Measurements from ENCODE around the gene PRDM15. TPM values are rescaled to one million over a fixed set of nuclear protein-coding genes. Genes with fewer than 3 reads are reported as not detected.

Gene PRDM15
- total RNA-seq, 4 donors from 2014 or later: 7.6 to 27.5 (median 12.9) TPM

GRCh38 chr21:41846033-41846317, 33.2 kb downstream of the PRDM15 start:
- no peak for TF ChIP-seq POLR2AphosphoS5 (IDR thresholded peaks at IDR 0.05)
- no peak for TF ChIP-seq POLR2A (IDR thresholded peaks at IDR 0.05)
- TF ChIP-seq EP300 (IDR thresholded peaks at IDR 0.05): no peak
- no peak for TF ChIP-seq CTCF (IDR thresholded peaks at IDR 0.05)
- 77% methylated on average over 6 of the region's 6 CpGs for whole genome bisulfite sequencing
- Histone ChIP-seq H3K27ac (no peak overlapping the region), H3K4me1 (no peaks in the 10 kb centered on the region), H3K27me3 (no peaks in the 10 kb centered on the region), H3K36me3 (peaks cover 26% of the 10 kb centered on the region), H3K9me3 (peaks cover 10% of the 10 kb centered on the region), H3K4me3 (no peak overlapping the region)
- no peak for DNase-seq (ENCODE audit: low spot score in 2 of 2)

GRCh38 chr21:41845310-41846032, 33.7 kb downstream of the PRDM15 start:
- H3K27ac ChIP-seq: no peak overlapping the region
- no peak for TF ChIP-seq POLR2A (IDR thresholded peaks at IDR 0.05)
- TF ChIP-seq POLR2AphosphoS5 (IDR thresholded peaks at IDR 0.05): no peak
- no peak for TF ChIP-seq CTCF (IDR thresholded peaks at IDR 0.05)
- H3K9me3 ChIP-seq: peaks cover 11% of the 10 kb centered on the region
- H3K4me1 ChIP-seq: no peaks in the 10 kb centered on the region
- DNase-seq (ENCODE audit: low spot score in 2 of 2): no peak
- WGBS: 97% methylated on average over 13 of the region's 21 CpGs
- H3K27me3 ChIP-seq: no peaks in the 10 kb centered on the region
- no peak overlapping the region for H3K4me3 ChIP-seq
- peaks cover 26% of the 10 kb centered on the region for H3K36me3 ChIP-seq

- DNase-seq (ENCODE audit: low spot score in 2 of 2): no peak
- H3K36me3 ChIP-seq: peaks cover 34% of the 10 kb centered on the region
- H3K27me3 ChIP-seq: no peaks in the 10 kb centered on the region
- H3K27ac ChIP-seq: no peak overlapping the region
- H3K9me3 ChIP-seq: peaks cover 11% of the 10 kb centered on the region
- TF ChIP-seq CTCF (IDR thresholded peaks at IDR 0.05) (no peak), EP300 (IDR thresholded peaks at IDR 0.05) (no peak), POLR2A (IDR thresholded peaks at IDR 0.05) (no peak)
- no peak overlapping the region for H3K4me3 ChIP-seq
- 98% methylated on average over 2 of the region's 2 CpGs for WGBS
- no peaks in the 10 kb centered on the region for H3K4me1 ChIP-seq
Measured at GRCh38 chr21:41843584-41843983, 35.6 kb downstream of the PRDM15 start.

GRCh38 chr21:41840880-41841279, 38.3 kb downstream of the PRDM15 start:
- Histone ChIP-seq H3K27me3 (no peaks in the 10 kb centered on the region), H3K36me3 (peaks cover 39% of the 10 kb centered on the region), H3K4me1 (no peaks in the 10 kb centered on the region), H3K27ac (no peak overlapping the region), H3K4me3 (no peak overlapping the region), H3K9me3 (peaks cover 11% of the 10 kb centered on the region)
- TF ChIP-seq POLR2A (IDR thresholded peaks at IDR 0.05) (no peak), EP300 (IDR thresholded peaks at IDR 0.05) (no peak)
- no peak for DNase-seq (ENCODE audit: low spot score in 2 of 2)
- whole genome bisulfite sequencing: 97% methylated on average over 1 of the region's 1 CpG

GRCh38 chr21:41839387-41840000, 39.6 kb downstream of the PRDM15 start:
- H3K9me3 ChIP-seq: peaks cover 11% of the 10 kb centered on the region
- 84% methylated on average over 21 of the region's 21 CpGs for WGBS
- TF ChIP-seq POLR2A (IDR thresholded peaks at IDR 0.05): no peak
- no peak for TF ChIP-seq EP300 (IDR thresholded peaks at IDR 0.05)
- TF ChIP-seq CTCF (IDR thresholded peaks at IDR 0.05): no peak
- no peak for TF ChIP-seq POLR2AphosphoS5 (IDR thresholded peaks at IDR 0.05)
- no peaks in the 10 kb centered on the region for H3K27me3 ChIP-seq
- H3K4me1 ChIP-seq: no peaks in the 10 kb centered on the region
- H3K27ac ChIP-seq: no peak overlapping the region
- peaks cover 50% of the 10 kb centered on the region for H3K36me3 ChIP-seq
- no peak overlapping the region for H3K4me3 ChIP-seq
- no peak for DNase-seq (ENCODE audit: low spot score in 2 of 2)

All from suprapubic skin (tissue), 4 donors.